WTC11 (cell line): ENCODE results near the gene NKAP. TPM values are rescaled to one million over a fixed set of nuclear protein-coding genes. Genes with fewer than 3 reads are reported as not detected.
A peak's percentile ranks its signal among the peaks of the same experiment; 100 is the strongest.

ENCODE experiments used
- ATAC-seq: fragments of 200-7000 bp; cut with Tn5 transposase; 2 replicates; pipeline ENCODE4 v1.10.0; 2021; ENCODE audit warnings: mild to moderate bottlenecking, moderate library complexity
- CTCF ChIA-PET: fragments of 300-600 bp; sonication (Branson Sonifier 250); formaldehyde crosslinking; loops from one replicate; lab custom pipeline; 2021; ENCODE audit warnings: antibody characterized with exemption; lab: Charles Lee
- POLR2A ChIA-PET: fragments of 350-600 bp; sonication (Branson Sonifier 250); formaldehyde crosslinking; loops from one replicate; lab custom pipeline; 2021; ENCODE audit warnings: antibody characterized with exemption; lab: Charles Lee
- DNase-seq: peaks from one replicate; pipeline ENCODE4 v3.0.0; 2021; ENCODE audit warnings: low spot score
- H3K27ac Mint-ChIP-seq: 2 replicates; pipeline ENCODE4 v1.8.0; 2021; ENCODE audit warnings: mixed read lengths
- H3K27me3 Mint-ChIP-seq: 2 replicates; pipeline ENCODE4 v1.8.0; 2021; ENCODE audit warnings: low read depth, mild to moderate bottlenecking, moderate library complexity, mixed read lengths
- H3K36me3 Mint-ChIP-seq: 2 replicates; pipeline ENCODE4 v1.8.0; 2021; ENCODE audit warnings: mixed read lengths
- H3K4me1 Mint-ChIP-seq: 2 replicates; pipeline ENCODE4 v1.8.0; 2022; ENCODE audit warnings: mixed read lengths
- H3K4me3 Mint-ChIP-seq: 2 replicates; pipeline ENCODE4 v1.8.0; 2021; ENCODE audit warnings: mild to moderate bottlenecking, moderate library complexity, mixed read lengths
- H3K9me3 Mint-ChIP-seq: 2 replicates; pipeline ENCODE4 v1.8.0; 2021; ENCODE audit warnings: mixed read lengths
- JAZF1 ChIP-seq: fragments of 250-450 bp; sonication (Bioruptor Pico); IDR thresholded peaks from 2 replicates; pipeline ENCODE4 v1.9.0; 2021; ENCODE audit warnings: moderate library complexity, mild to moderate bottlenecking, inconsistent platforms
- NFYB ChIP-seq: sonication (generic); formaldehyde crosslinking; conservative IDR thresholded peaks from 2 replicates; pipeline ENCODE4 v1.8.0; 2022; ENCODE audit warnings: low read depth, missing genetic modification reagents
- NR1H2 ChIP-seq: sonication (generic); formaldehyde crosslinking; IDR thresholded peaks from 2 replicates; pipeline ENCODE4 v1.9.0; 2021; ENCODE audit warnings: mild to moderate bottlenecking, moderate library complexity, missing genetic modification reagents
- NR2C2 ChIP-seq: sonication (generic); formaldehyde crosslinking; IDR thresholded peaks from 2 replicates; pipeline ENCODE4 v1.8.0; 2022; ENCODE audit warnings: mild to moderate bottlenecking, missing genetic modification reagents
- SOX15 ChIP-seq: fragments of 250-450 bp; sonication (Bioruptor Pico); IDR thresholded peaks from 2 replicates; pipeline ENCODE4 v1.9.0; 2021; ENCODE audit warnings: mild to moderate bottlenecking
- ZBTB21 ChIP-seq: sonication (generic); formaldehyde crosslinking; IDR thresholded peaks from 2 replicates; pipeline ENCODE4 v1.8.1; 2023; ENCODE audit warnings: mild to moderate bottlenecking, missing genetic modification reagents, borderline replicate concordance
- ZNF671 ChIP-seq: fragments of 250-450 bp; sonication (Bioruptor Pico); IDR thresholded peaks from 2 replicates; pipeline ENCODE4 v1.8.0; 2021; ENCODE audit warnings: mild to moderate bottlenecking
- total RNA-seq: library from RNA; stranded (reverse); gene quantifications from 3 replicates; pipeline ENCODE4 v1.2.3, GENCODE V29; 2021
- TF ChIP-seq, protein P1 (sequence below): sonication (generic); formaldehyde crosslinking; IDR thresholded peaks from 2 replicates; pipeline ENCODE4 v1.8.1; 2022; ENCODE audit warnings: low read depth, missing genetic modification reagents, borderline replicate concordance
- TF ChIP-seq, protein P2 (sequence below): fragments of 200-600 bp; IDR thresholded peaks from 2 replicates; pipeline ENCODE4 v1.8.0; 2022; ENCODE audit warnings: antibody characterized with exemption
- TF ChIP-seq, protein P3 (sequence below): sonication (generic); formaldehyde crosslinking; IDR thresholded peaks from 2 replicates; pipeline ENCODE4 v1.8.1; 2023; ENCODE audit warnings: mild to moderate bottlenecking, missing genetic modification reagents, moderate library complexity
- TF ChIP-seq, protein P4 (sequence below): sonication (generic); formaldehyde crosslinking; IDR thresholded peaks from 2 replicates; pipeline ENCODE4 v1.8.1; 2022; ENCODE audit warnings: mild to moderate bottlenecking, moderate library complexity, missing genetic modification reagents
- TF ChIP-seq, protein P5 (sequence below): sonication (generic); formaldehyde crosslinking; IDR thresholded peaks from 2 replicates; pipeline ENCODE4 v1.8.1; 2023; ENCODE audit warnings: mild to moderate bottlenecking, missing genetic modification reagents
- TF ChIP-seq, protein P6 (sequence below): fragments of 250-450 bp; sonication (Bioruptor Pico); conservative IDR thresholded peaks from 2 replicates; pipeline ENCODE4 v1.9.0; 2021; ENCODE audit warnings: mild to moderate bottlenecking
- TF ChIP-seq, protein P7 (sequence below): fragments of 250-450 bp; sonication (Bioruptor Pico); IDR thresholded peaks from 2 replicates; pipeline ENCODE4 v1.9.0; 2021; ENCODE audit warnings: mild to moderate bottlenecking

NKAP gene
- total RNA-seq, 1 experiment from 2014 or later, result 6.9 TPM

DNA sequence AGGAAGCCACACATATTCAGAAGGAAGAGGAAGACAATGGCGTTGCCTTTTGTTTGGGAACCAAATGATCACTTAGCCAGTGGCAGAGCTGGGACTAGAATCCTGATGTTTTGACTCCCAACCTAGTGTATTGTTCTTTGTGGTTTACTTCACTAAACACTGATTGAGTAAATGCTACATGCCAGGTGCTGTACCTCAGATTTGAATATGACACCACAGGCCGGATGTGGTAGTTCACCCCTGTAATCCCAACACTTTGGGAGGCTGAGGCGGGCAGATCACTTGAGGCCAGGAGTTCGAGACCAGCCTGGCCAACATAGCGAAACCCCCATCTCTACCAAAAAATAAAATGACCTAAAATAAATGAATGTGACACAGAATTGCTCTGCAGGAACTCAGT, 63.5 kb downstream of the NKAP start:
- TF ChIP-seq, protein P1, sequence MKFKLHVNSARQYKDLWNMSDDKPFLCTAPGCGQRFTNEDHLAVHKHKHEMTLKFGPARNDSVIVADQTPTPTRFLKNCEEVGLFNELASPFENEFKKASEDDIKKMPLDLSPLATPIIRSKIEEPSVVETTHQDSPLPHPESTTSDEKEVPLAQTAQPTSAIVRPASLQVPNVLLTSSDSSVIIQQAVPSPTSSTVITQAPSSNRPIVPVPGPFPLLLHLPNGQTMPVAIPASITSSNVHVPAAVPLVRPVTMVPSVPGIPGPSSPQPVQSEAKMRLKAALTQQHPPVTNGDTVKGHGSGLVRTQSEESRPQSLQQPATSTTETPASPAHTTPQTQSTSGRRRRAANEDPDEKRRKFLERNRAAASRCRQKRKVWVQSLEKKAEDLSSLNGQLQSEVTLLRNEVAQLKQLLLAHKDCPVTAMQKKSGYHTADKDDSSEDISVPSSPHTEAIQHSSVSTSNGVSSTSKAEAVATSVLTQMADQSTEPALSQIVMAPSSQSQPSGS (CRISPR knock-in tag), result no peak
- TF ChIP-seq ZNF671 (CRISPR knock-in tag), result no peak
- Mint-ChIP-seq H3K27me3 (no peaks in the 10 kb centered on the region), H3K9me3 (no peaks in the 10 kb centered on the region), H3K4me3 (no peak overlapping the region), H3K4me1 (no peaks in the 10 kb centered on the region), H3K27ac (peak overlapping the region; percentile 74), H3K36me3 (peaks cover 15% of the 10 kb centered on the region)
- ATAC-seq (no peak), DNase-seq (no peak)
- ChIA-PET CTCF (interaction anchor here (0.5 to 1.0 kb wide), 5 partner anchors 16 to 188 kb away, joined by 3 read pairs; partner anchors contain the start of genes AKAP14, RPL39 and UPF3B), POLR2A (no interaction called here)

DNA sequence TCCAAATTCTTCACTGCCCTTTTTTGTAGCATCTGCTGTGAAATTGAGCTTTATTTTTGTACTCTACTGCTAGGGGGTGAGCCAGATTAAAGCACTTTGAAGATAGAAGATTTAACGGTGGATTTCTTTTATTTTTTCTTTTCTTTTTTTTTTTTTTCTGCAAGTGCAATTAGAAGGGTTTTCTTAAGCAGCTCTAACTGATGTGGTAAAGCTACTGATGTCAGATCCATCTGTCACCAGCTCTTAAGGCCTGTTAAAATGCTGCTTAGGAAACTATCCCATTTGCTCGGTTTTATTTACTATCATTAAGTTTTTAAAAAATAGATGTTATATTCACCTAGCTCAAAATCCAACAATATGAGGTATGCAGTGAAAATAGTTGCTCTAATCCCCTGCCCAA, 64.8 kb downstream of the NKAP start:
- ChIA-PET POLR2A (interaction anchor here (0.7 kb wide), 1 partner anchor 87 kb away, joined by 6 read pairs; no protein-coding TSS in a partner anchor), CTCF (interaction anchor here (2.4 kb wide), 1 partner anchor 9 kb away, joined by 11 read pairs; no protein-coding TSS in a partner anchor)
- H3K9me3 Mint-ChIP-seq, result no peaks in the 10 kb centered on the region
- peaks cover 15% of the 10 kb centered on the region for H3K36me3 Mint-ChIP-seq
- H3K27ac Mint-ChIP-seq, result no peak overlapping the region
- no peaks in the 10 kb centered on the region for H3K27me3 Mint-ChIP-seq
- H3K4me1 Mint-ChIP-seq, result no peaks in the 10 kb centered on the region
- TF ChIP-seq, protein P1 (CRISPR knock-in tag), result no peak
- TF ChIP-seq, protein P2, sequence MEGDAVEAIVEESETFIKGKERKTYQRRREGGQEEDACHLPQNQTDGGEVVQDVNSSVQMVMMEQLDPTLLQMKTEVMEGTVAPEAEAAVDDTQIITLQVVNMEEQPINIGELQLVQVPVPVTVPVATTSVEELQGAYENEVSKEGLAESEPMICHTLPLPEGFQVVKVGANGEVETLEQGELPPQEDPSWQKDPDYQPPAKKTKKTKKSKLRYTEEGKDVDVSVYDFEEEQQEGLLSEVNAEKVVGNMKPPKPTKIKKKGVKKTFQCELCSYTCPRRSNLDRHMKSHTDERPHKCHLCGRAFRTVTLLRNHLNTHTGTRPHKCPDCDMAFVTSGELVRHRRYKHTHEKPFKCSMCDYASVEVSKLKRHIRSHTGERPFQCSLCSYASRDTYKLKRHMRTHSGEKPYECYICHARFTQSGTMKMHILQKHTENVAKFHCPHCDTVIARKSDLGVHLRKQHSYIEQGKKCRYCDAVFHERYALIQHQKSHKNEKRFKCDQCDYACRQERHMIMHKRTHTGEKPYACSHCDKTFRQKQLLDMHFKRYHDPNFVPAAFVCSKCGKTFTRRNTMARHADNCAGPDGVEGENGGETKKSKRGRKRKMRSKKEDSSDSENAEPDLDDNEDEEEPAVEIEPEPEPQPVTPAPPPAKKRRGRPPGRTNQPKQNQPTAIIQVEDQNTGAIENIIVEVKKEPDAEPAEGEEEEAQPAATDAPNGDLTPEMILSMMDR, result no peak
- TF ChIP-seq, protein P3, sequence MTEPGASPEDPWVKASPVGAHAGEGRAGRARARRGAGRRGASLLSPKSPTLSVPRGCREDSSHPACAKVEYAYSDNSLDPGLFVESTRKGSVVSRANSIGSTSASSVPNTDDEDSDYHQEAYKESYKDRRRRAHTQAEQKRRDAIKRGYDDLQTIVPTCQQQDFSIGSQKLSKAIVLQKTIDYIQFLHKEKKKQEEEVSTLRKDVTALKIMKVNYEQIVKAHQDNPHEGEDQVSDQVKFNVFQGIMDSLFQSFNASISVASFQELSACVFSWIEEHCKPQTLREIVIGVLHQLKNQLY (CRISPR knock-in tag), result no peak
- TF ChIP-seq, protein P4, sequence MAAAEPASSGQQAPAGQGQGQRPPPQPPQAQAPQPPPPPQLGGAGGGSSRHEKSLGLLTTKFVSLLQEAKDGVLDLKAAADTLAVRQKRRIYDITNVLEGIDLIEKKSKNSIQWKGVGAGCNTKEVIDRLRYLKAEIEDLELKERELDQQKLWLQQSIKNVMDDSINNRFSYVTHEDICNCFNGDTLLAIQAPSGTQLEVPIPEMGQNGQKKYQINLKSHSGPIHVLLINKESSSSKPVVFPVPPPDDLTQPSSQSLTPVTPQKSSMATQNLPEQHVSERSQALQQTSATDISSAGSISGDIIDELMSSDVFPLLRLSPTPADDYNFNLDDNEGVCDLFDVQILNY (CRISPR knock-in tag), result no peak
- TF ChIP-seq, protein P5, sequence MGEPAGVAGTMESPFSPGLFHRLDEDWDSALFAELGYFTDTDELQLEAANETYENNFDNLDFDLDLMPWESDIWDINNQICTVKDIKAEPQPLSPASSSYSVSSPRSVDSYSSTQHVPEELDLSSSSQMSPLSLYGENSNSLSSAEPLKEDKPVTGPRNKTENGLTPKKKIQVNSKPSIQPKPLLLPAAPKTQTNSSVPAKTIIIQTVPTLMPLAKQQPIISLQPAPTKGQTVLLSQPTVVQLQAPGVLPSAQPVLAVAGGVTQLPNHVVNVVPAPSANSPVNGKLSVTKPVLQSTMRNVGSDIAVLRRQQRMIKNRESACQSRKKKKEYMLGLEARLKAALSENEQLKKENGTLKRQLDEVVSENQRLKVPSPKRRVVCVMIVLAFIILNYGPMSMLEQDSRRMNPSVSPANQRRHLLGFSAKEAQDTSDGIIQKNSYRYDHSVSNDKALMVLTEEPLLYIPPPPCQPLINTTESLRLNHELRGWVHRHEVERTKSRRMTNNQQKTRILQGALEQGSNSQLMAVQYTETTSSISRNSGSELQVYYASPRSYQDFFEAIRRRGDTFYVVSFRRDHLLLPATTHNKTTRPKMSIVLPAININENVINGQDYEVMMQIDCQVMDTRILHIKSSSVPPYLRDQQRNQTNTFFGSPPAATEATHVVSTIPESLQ (CRISPR knock-in tag), result no peak
- TF ChIP-seq, protein P6, sequence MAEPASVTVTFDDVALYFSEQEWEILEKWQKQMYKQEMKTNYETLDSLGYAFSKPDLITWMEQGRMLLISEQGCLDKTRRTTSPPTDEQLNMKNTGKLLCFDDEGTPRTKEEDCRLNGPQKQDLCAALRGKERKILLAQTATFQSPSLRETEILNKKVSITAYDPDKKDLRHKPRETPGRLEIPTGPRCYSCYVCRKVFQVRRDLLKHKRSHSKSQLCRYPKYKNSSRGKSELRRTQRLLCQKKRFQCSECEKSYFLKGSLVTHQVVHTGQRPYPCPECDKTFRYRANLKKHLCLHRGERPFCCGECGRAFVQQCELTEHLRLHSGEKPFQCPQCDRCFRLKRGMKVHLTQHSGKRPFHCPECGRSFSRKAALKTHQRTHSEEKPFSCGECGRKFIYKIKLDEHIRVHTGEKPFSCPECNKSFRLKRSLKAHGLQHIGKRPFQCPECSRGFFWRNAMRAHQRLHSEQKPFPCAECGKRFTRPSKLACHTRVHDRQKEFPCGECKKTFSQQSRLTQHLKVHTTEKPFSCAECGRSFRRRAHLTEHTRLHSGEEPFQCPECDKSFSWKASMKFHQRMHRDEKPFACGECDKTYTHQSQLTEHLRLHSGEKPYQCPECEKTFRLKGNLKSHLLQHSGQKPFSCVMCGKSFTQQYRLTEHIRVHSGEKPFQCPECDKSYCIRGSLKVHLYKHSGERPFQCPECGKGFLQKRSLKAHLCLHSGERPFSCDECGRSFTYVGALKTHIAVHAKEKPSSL (CRISPR knock-in tag), result no peak
- TF ChIP-seq NFYB (CRISPR knock-in tag) (no peak), ZBTB21 (no peak), NR2C2 (no peak), SOX15 (CRISPR knock-in tag) (no peak), NR1H2 (CRISPR knock-in tag) (no peak), JAZF1 (CRISPR knock-in tag) (no peak)
- TF ChIP-seq, protein P7, sequence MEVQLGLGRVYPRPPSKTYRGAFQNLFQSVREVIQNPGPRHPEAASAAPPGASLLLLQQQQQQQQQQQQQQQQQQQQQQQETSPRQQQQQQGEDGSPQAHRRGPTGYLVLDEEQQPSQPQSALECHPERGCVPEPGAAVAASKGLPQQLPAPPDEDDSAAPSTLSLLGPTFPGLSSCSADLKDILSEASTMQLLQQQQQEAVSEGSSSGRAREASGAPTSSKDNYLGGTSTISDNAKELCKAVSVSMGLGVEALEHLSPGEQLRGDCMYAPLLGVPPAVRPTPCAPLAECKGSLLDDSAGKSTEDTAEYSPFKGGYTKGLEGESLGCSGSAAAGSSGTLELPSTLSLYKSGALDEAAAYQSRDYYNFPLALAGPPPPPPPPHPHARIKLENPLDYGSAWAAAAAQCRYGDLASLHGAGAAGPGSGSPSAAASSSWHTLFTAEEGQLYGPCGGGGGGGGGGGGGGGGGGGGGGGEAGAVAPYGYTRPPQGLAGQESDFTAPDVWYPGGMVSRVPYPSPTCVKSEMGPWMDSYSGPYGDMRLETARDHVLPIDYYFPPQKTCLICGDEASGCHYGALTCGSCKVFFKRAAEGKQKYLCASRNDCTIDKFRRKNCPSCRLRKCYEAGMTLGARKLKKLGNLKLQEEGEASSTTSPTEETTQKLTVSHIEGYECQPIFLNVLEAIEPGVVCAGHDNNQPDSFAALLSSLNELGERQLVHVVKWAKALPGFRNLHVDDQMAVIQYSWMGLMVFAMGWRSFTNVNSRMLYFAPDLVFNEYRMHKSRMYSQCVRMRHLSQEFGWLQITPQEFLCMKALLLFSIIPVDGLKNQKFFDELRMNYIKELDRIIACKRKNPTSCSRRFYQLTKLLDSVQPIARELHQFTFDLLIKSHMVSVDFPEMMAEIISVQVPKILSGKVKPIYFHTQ (CRISPR knock-in tag), result no peak
- TF ChIP-seq, all 79 proteins: peak for 0
- DNase-seq (no peak), ATAC-seq (no peak)
- H3K4me3 Mint-ChIP-seq, result no peak overlapping the region
